PFSK-1 (cell line): ENCODE results near the gene TGM5.

ENCODE experiments used
- FOXP2 ChIP-seq: optimal IDR thresholded peaks from 2 replicates; pipeline ENCODE3; 2011; ENCODE audit warnings: borderline replicate concordance, control low read depth, inconsistent platforms; ENCODE audit not compliant: insufficient read depth; ENCODE audit errors: extremely low read length, extremely low read depth
- POLR2AphosphoS5 ChIP-seq: IDR thresholded peaks from 2 replicates; pipeline ENCODE4 v1.6.1; 2012; ENCODE audit warnings: low read depth, mild to moderate bottlenecking, control low read depth, low read length, moderate library complexity
- REST ChIP-seq, 2 experiments: IDR thresholded peaks; 2 replicates each; pipeline versions ENCODE4 v1.6.1 to v1.8.0; 2011 to 2012; ENCODE audit warnings: low read depth in 2 of 2, low read length in 2 of 2, control low read depth in 1 of 2, inconsistent platforms in 1 of 2, mild to moderate bottlenecking in 1 of 2, moderate library complexity in 1 of 2; ENCODE audit not compliant: insufficient read depth in 1 of 2
- SIN3A ChIP-seq: IDR thresholded peaks from 2 replicates; pipeline ENCODE4 v1.6.1; 2012; ENCODE audit warnings: mild to moderate bottlenecking, low read length, moderate library complexity, borderline replicate concordance; ENCODE audit not compliant: insufficient read depth
- TAF1 ChIP-seq: IDR thresholded peaks from 2 replicates; pipeline ENCODE4 v1.6.1; 2012; ENCODE audit warnings: low read length, control low read depth, borderline replicate concordance; ENCODE audit not compliant: insufficient read depth

The TGM5 gene

GRCh38 chr15:43270113-43270665, 3.5 kb upstream of the TGM5 start:
- no peak for TF ChIP-seq FOXP2
- no peak for TF ChIP-seq TAF1

- TF ChIP-seq SIN3A (no peak), POLR2AphosphoS5 (no peak), REST (IDR thresholded peaks at IDR 0.05; ENCODE audit: insufficient read depth in 1 of 2, low read depth in 2 of 2, low read length in 2 of 2) (peak in 1 of 2 experiments; percentile 80; a peak in 2 of 4 replicates), TAF1 (no peak), FOXP2 (no peak)
Measured at GRCh38 chr15:43268111-43269105, 1.7 kb upstream of the TGM5 start.

GRCh38 chr15:43267439-43267838, 711 bp upstream of the TGM5 start:
- TF ChIP-seq TAF1 (no peak), POLR2AphosphoS5 (no peak), FOXP2 (no peak), REST (IDR thresholded peaks at IDR 0.05; ENCODE audit: insufficient read depth in 1 of 2, low read depth in 2 of 2, low read length in 2 of 2) (no peak), SIN3A (no peak)

GRCh38 chr15:43266386-43266785, 342 bp downstream of the TGM5 start:
- TF ChIP-seq FOXP2 (no peak), POLR2AphosphoS5 (no peak), REST (IDR thresholded peaks at IDR 0.05; ENCODE audit: insufficient read depth in 1 of 2, low read depth in 2 of 2, low read length in 2 of 2) (no peak), SIN3A (no peak), TAF1 (no peak)

- no peak for TF ChIP-seq POLR2AphosphoS5
- no peak for TF ChIP-seq REST (IDR thresholded peaks at IDR 0.05; ENCODE audit: insufficient read depth in 1 of 2, low read depth in 2 of 2, low read length in 2 of 2)
- no peak for TF ChIP-seq FOXP2
- TF ChIP-seq SIN3A = no peak
- TF ChIP-seq TAF1 = no peak
Measured at GRCh38 chr15:43260011-43260615, 6.6 kb downstream of the TGM5 start.
